DND-41 (cell line): Measurements from ENCODE around the gene BICDL1.

Source experiments
- ATAC-seq: fragments of 200-7000 bp; cut with Tn5 transposase; 3 replicates; pipeline ENCODE4 v1.9.1; 2021; ENCODE audit warnings: low read depth; ENCODE audit not compliant: insufficient read depth
- DNase-seq: peaks from one replicate; pipeline ENCODE4 v3.0.0-alpha.2; 2020
- H2AFZ ChIP-seq: 2 replicates; pipeline ENCODE4 v1.6.0; 2012; ENCODE audit warnings: low read depth, low read length
- H3K27ac ChIP-seq: 2 replicates; pipeline ENCODE4 v1.5.1; 2012; ENCODE audit warnings: low read length, inconsistent platforms
- H3K27me3 ChIP-seq: fragments of 200-600 bp; sonication (generic); 2 replicates; pipeline ENCODE4 v1.6.0; 2012; ENCODE audit warnings: low read length, mild to moderate bottlenecking, inconsistent platforms; ENCODE audit not compliant: insufficient read depth, poor library complexity
- H3K36me3 ChIP-seq: 2 replicates; pipeline ENCODE4 v1.5.1; 2012; ENCODE audit warnings: low read length, inconsistent platforms; ENCODE audit not compliant: insufficient read depth
- H3K4me1 ChIP-seq: 2 replicates; pipeline ENCODE4 v1.5.1; 2012; ENCODE audit warnings: mild to moderate bottlenecking, low read length; ENCODE audit not compliant: insufficient read depth
- H3K4me2 ChIP-seq: 2 replicates; pipeline ENCODE4 v1.6.0; 2012; ENCODE audit warnings: mild to moderate bottlenecking, moderate library complexity, low read length, inconsistent platforms; ENCODE audit not compliant: insufficient read depth
- H3K4me3 ChIP-seq, 2 experiments: fragments of 200-600 bp in 1 of 2; shearing (Covaris generic) in 1 of 2; 2 replicates each; pipeline ENCODE4 v1.5.1; 2012 to 2016; ENCODE audit warnings: inconsistent platforms in 2 of 2, low read length in 2 of 2, mild to moderate bottlenecking in 2 of 2, low read depth in 1 of 2, moderate library complexity in 1 of 2
- H3K79me2 ChIP-seq: 2 replicates; pipeline ENCODE4 v1.6.0; 2012; ENCODE audit warnings: low read length, inconsistent platforms; ENCODE audit not compliant: insufficient read depth
- H3K9ac ChIP-seq: 2 replicates; pipeline ENCODE4 v1.6.0; 2012; ENCODE audit warnings: low read depth, mild to moderate bottlenecking, inconsistent platforms, low read length, moderate library complexity
- H3K9me3 ChIP-seq: 2 replicates; pipeline ENCODE4 v1.5.1; 2012; ENCODE audit warnings: low read length, moderate library complexity, mild to moderate bottlenecking, inconsistent platforms; ENCODE audit not compliant: insufficient read depth, severe bottlenecking
- H4K20me1 ChIP-seq: 2 replicates; pipeline ENCODE4 v1.6.0; 2012; ENCODE audit warnings: low read length; ENCODE audit not compliant: insufficient read depth
- EZH2 ChIP-seq: IDR thresholded peaks from 3 replicates; pipeline ENCODE4 v1.6.1; 2012; ENCODE audit warnings: borderline replicate concordance, low read depth, mild to moderate bottlenecking, moderate library complexity, low read length, inconsistent platforms; ENCODE audit not compliant: severe bottlenecking
- TF ChIP-seq, protein P1 (sequence below): IDR thresholded peaks from 2 replicates; pipeline ENCODE4 v1.5.1; 2012; ENCODE audit warnings: borderline replicate concordance, low read length, moderate library complexity, mild to moderate bottlenecking; ENCODE audit not compliant: poor library complexity, severe bottlenecking; ENCODE audit errors: extremely low read depth

Gene BICDL1

DNA sequence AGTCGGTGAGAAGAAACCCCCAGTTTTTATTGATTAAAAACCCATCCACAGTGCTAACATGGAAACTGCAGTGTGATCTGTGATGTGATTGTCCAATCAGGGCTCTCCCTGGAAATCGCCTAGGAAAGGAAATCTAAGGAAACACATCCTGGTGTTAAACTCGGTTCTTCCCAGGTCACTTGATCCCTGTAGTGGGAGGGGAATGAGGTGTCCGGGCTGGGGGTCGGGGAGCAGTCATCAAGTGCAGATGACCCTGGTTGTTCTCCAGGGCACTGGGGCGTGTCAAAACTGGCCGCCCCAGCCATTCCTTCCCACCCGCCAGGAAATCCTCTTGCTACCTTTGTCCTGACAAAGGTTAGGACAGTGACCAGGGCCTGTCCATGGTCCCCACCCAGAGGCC, 106.7 kb downstream of the BICDL1 start:
- no peak for DNase-seq
- H3K4me1 ChIP-seq: no peaks in the 10 kb centered on the region
- no peak overlapping the region for H3K4me3 ChIP-seq
- no peaks in the 10 kb centered on the region for H3K27me3 ChIP-seq
- H3K79me2 ChIP-seq: peaks cover 17% of the 10 kb centered on the region
- H3K36me3 ChIP-seq: peaks cover 75% of the 10 kb centered on the region
- H2AFZ ChIP-seq: no peak overlapping the region
- TF ChIP-seq, protein P1, sequence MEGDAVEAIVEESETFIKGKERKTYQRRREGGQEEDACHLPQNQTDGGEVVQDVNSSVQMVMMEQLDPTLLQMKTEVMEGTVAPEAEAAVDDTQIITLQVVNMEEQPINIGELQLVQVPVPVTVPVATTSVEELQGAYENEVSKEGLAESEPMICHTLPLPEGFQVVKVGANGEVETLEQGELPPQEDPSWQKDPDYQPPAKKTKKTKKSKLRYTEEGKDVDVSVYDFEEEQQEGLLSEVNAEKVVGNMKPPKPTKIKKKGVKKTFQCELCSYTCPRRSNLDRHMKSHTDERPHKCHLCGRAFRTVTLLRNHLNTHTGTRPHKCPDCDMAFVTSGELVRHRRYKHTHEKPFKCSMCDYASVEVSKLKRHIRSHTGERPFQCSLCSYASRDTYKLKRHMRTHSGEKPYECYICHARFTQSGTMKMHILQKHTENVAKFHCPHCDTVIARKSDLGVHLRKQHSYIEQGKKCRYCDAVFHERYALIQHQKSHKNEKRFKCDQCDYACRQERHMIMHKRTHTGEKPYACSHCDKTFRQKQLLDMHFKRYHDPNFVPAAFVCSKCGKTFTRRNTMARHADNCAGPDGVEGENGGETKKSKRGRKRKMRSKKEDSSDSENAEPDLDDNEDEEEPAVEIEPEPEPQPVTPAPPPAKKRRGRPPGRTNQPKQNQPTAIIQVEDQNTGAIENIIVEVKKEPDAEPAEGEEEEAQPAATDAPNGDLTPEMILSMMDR: no peak
- no peak for TF ChIP-seq EZH2
- no peak overlapping the region for H3K9ac ChIP-seq
- no peaks in the 10 kb centered on the region for H3K9me3 ChIP-seq
- peaks cover 34% of the 10 kb centered on the region for H4K20me1 ChIP-seq
- no peak for ATAC-seq
- H3K27ac ChIP-seq: no peak overlapping the region
- no peak overlapping the region for H3K4me2 ChIP-seq

DNA sequence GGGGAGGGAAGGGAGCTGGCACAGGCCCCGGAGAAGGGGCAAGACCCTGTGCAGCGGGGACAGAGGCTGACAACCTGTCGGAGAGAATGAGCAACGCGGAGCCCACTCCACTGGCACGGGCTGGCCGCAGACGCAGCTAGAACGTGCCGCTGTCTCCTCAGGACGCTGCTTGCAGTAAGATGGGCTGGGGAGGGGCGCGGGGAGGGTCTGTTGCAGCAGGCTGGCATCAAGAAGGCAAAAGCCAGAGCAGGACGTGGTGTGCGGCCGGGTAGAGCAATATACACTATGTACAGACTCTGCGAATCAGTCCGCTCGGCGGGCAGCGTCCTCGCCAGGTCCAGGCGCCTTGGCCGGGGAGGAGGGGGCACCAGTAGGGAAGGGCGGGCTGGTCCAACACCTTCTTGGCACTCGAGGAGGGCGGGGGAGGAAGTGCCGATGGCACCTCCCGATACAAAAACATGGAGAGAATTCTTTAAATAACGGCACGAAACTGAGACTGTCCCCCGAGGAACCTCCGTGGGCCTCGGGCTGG, 107.7 kb downstream of the BICDL1 start:
- H3K4me1 ChIP-seq: no peaks in the 10 kb centered on the region
- no peak overlapping the region for H2AFZ ChIP-seq
- H3K4me3 ChIP-seq: no peak overlapping the region
- no peak overlapping the region for H3K27ac ChIP-seq
- TF ChIP-seq, protein P1: no peak
- no peak for TF ChIP-seq EZH2
- DNase-seq: no peak
- no peaks in the 10 kb centered on the region for H3K27me3 ChIP-seq
- H3K4me2 ChIP-seq: no peak overlapping the region
- peaks cover 82% of the 10 kb centered on the region for H3K36me3 ChIP-seq
- peaks cover 44% of the 10 kb centered on the region for H4K20me1 ChIP-seq
- ATAC-seq: no peak
- peaks cover 27% of the 10 kb centered on the region for H3K79me2 ChIP-seq
- H3K9me3 ChIP-seq: no peaks in the 10 kb centered on the region
- H3K9ac ChIP-seq: no peak overlapping the region

DNA sequence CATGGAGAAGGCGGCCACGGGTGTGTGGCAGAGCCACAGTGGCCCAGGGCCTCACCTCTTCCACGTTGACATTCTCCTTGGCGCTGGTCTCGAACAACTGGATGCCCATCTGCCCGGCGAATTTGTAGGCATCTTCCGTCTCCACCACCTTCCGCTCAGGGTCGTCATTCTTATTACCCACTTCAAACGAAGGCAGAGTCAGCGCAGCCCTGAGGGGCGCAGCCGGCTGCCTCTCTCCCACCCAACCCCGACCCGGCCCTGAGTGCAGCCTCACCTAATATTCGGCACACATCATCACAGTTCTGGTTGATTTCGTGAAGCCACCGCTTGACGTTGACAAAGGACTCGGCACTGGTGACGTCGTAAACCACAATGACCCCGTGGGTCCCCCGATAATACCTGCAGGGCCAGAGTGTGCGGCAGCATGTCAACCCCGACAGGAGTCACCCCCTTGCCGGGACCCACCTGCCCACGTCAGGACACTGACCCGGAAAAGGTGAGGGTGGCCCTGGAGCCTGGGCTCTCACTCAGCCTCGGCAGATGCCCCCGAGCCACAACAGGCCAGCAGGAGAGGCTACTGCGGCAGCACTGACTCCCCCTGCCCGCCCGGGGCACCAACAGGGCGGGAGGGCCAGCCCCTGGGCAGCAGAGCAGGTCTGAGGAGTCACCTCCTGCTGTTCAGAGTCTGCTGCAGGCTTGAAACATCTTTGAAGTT, 109.9 kb downstream of the BICDL1 start:
- no peaks in the 10 kb centered on the region for H3K9me3 ChIP-seq
- H3K79me2 ChIP-seq: peaks cover 48% of the 10 kb centered on the region
- H3K4me3 ChIP-seq: no peak overlapping the region
- no peaks in the 10 kb centered on the region for H3K4me1 ChIP-seq
- H3K9ac ChIP-seq: no peak overlapping the region
- peaks cover 90% of the 10 kb centered on the region for H3K36me3 ChIP-seq
- H3K4me2 ChIP-seq: no peak overlapping the region
- no peak overlapping the region for H3K27ac ChIP-seq
- ATAC-seq (no peak), DNase-seq (no peak)
- no peak overlapping the region for H2AFZ ChIP-seq
- no peaks in the 10 kb centered on the region for H3K27me3 ChIP-seq
- TF ChIP-seq, protein P1: no peak
- TF ChIP-seq EZH2: no peak
- peaks cover 58% of the 10 kb centered on the region for H4K20me1 ChIP-seq
